ENCODE measurements around the gene PCDHGA2.
A peak's percentile ranks its signal among the peaks of the same experiment; 100 is the strongest.
"Not testable (repeated sequence)": the region's sequence is repeated elsewhere in the genome, so short reads cannot be mapped to it uniquely, and the experiment has no call there.

Gene PCDHGA2

DNA sequence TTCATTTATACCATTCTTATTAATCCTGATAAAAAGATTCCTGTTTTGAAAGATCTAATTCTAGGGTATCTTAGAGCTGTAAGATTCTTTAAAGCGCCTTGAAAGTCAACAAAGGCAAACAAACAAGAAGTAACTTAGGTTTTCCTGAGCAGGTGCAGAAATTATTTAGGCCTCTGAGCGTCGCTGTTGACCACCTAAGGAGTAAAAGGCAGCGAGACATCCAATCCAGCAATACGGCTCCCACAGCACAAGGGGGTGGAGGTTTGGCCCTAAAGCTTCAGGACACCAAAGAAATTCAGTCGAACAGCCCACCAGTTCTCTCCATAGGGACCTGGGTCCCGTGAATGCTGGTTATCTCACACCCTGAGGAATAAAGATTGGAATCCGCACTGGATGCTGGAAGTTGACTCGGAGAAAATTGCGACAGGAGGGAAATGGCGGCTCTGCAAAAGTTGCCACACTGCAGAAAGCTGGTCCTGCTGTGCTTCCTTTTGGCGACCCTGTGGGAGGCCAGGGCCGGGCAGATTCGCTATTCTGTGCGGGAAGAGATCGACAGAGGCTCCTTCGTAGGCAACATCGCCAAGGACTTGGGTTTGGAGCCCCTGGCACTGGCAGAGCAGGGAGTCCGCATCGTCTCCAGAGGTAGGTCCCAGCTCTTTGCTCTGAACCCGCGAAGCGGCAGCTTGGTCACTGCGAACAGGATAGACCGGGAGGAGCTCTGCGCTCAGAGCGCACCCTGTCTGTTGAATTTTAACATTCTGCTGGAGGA is at the start of gene PCDHGA2:
TSS of gene PCDHGA2 (plus strand) at position 223 of the 769 bp plus-strand sequence.
- no peak for DNase-seq (ENCODE audit: low read depth)

- no peak for DNase-seq (ENCODE audit: low read depth)
Observed at GRCh38 chr5:141298376-141298775, 40.2 kb upstream of the PCDHGA2 start.

- no peak for DNase-seq (ENCODE audit: low read depth)
Observed at GRCh38 chr5:141303756-141304155, 34.8 kb upstream of the PCDHGA2 start, which contains the start of gene SLC25A2. Gene SLC25A2 (minus strand): TSS chr5:141304049. CDS start chr5:141303865, 184 bp downstream.

DNA sequence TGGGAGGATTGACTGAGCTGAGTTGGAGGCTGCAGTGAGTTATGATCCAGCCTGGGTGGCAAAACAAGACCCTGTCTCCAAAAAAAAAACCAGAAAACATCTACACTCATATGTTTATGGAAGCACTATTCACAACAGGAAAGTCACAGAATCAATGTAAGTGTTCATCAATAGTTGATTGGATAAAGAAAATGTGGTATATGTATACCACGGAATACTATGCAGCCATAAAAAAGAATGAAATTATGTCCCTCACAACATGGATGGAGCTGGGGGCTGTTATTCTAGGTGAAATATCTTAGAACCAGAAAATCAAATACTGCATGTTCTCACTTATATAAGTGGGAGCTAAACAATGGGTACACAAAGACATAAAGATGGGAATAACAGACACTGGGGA is 31.9 kb upstream of the PCDHGA2 start:
- DNase-seq (ENCODE audit: low read depth): no peak

- no peak for DNase-seq (ENCODE audit: low read depth)
Observed at GRCh38 chr5:141313711-141314110, 24.8 kb upstream of the PCDHGA2 start.

- DNase-seq (ENCODE audit: low read depth): not testable (repeated sequence)
Observed at GRCh38 chr5:141316963-141317362, 21.6 kb upstream of the PCDHGA2 start.

- no peak for DNase-seq (ENCODE audit: low read depth)
Observed at GRCh38 chr5:141319202-141319601, 19.4 kb upstream of the PCDHGA2 start.

- no peak for DNase-seq (ENCODE audit: low read depth)
Observed at GRCh38 chr5:141319699-141320098, 18.9 kb upstream of the PCDHGA2 start.

DNA sequence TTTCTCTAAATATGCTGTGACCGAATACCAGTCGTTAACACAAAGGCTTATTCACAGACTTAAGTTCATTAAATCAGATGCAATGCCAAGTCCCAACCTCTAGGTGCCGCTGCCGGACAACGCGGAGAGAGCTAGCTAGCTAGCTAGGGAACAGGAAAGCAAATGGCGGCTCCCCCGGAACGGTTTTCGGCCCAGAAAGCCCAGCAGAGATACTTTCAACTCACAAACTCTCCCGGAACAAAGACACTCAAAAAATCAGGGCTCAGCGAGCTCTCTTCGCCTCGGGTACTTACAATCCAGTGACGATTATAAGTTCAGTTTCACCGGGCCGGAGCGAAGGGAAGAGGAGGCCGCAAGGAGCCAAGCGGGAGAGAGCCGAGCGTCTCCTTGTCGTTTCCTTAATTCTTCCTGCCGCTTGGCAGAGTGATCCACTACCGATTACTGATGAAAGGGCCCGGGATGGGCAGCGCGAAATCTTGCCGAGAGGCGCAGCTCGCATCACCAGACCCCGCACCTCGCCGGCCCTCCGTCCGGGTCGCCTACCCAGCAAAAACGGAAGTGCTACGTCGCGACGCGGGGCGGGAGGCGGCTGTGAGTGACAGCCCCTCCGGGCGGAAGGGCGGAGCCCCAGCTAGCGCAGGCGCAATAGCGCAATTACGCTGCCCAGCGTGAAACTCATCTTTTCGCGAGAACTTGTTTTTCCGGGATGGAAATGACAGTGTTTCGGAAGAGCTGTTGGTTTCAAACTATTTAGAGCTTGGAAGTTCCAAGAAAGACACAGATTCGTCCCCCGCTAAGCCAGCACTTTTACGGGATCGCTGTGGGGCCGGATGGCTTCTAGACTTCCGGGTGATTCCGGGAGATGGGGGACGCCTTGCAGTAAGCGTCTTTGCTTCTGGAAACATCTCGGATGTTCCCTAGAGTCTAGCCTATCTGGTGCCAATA is 18.1 kb upstream of the PCDHGA2 start, which contains the start of gene TAF7:
TSS of gene TAF7 (minus strand) at position 560 of the 945 bp plus-strand sequence. CDS start 740 bp downstream, outside the sequence.
- peak; percentile 88 for DNase-seq (ENCODE audit: low read depth)

DNA sequence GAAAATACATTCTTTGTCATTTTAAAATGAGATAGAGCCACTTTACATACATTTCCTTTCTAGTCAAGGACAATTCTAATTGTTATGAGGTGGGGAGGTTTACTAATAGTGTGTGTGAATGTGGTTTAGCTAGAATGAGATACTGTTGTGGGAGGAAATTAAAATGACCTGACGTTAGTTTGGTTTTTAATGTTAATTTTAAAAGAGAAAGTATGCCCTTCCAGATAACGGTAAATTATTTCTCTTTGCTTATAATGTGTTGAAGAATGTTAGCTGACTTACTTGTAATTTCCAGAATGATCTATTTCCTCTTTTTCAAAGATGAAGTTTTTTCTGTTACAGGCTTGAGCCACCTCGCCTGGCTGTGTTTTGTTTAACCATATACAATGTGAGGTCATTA is 16.3 kb upstream of the PCDHGA2 start:
- no peak for DNase-seq (ENCODE audit: low read depth)

GRCh38 chr5:141326088-141326854 is 12.3 kb upstream of the PCDHGA2 start:
- peak; percentile 52 for DNase-seq (ENCODE audit: low read depth)

- DNase-seq (ENCODE audit: low read depth): no peak
Observed at GRCh38 chr5:141328231-141328630, 10.3 kb upstream of the PCDHGA2 start.

- no peak for DNase-seq (ENCODE audit: low read depth)
Observed at GRCh38 chr5:141330299-141331080, 8.1 kb upstream of the PCDHGA2 start, which contains the start of gene PCDHGA1. Gene PCDHGA1 (plus strand): TSS chr5:141330514.

GRCh38 chr5:141332571-141332970 is 6.0 kb upstream of the PCDHGA2 start:
- DNase-seq (ENCODE audit: low read depth): not testable (repeated sequence)

GRCh38 chr5:141340781-141341354 is 2.3 kb downstream of the PCDHGA2 start:
- not testable (repeated sequence) for DNase-seq (ENCODE audit: low read depth)

- DNase-seq (ENCODE audit: low read depth): no peak
Observed at GRCh38 chr5:141342773-141343172, 4.2 kb downstream of the PCDHGA2 start.

- DNase-seq (ENCODE audit: low read depth): no peak
Observed at GRCh38 chr5:141343242-141343952, 4.8 kb downstream of the PCDHGA2 start, which contains the start of gene PCDHGA3. Gene PCDHGA3 (plus strand): TSS chr5:141343829. CDS start chr5:141344034, 205 bp downstream.

DNA sequence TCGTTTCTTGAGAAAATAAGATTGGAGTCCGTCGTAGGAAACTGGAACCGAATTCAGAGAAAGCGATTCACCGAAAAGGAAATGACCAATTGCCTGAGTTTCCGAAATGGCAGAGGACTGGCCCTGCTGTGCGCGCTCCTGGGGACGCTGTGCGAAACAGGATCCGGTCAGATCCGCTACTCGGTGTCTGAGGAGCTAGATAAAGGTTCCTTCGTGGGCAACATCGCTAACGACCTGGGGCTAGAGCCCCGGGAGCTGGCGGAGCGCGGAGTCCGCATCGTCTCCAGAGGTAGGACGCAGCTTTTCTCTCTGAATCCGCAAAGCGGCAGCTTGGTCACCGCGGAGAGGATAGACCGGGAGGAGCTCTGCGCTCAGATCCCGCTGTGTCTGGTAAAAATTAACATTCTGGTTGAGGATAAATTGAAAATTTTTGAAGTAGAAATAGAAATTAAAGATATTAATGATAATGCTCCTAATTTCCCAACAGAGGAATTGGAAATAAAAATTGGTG is 5.4 kb downstream of the PCDHGA2 start:
- no peak for DNase-seq (ENCODE audit: low read depth)

- DNase-seq (ENCODE audit: low read depth): no peak
Observed at GRCh38 chr5:141345327-141345726, 6.8 kb downstream of the PCDHGA2 start.

DNA sequence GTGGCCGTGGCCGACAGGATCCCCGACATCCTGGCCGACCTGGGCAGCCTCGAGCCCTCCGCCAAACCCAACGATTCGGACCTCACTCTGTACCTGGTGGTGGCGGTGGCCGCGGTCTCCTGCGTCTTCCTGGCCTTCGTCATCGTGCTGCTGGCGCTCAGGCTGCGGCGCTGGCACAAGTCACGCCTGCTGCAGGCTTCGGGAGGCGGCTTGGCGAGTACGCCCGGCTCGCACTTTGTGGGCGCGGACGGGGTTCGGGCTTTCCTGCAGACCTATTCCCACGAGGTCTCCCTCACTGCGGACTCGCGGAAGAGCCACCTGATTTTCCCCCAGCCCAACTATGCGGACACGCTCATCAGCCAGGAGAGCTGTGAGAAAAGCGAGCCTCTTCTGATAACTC is 7.5 kb downstream of the PCDHGA2 start:
- not testable (repeated sequence) for DNase-seq (ENCODE audit: low read depth)
